ENCODE data around the gene RASEF. TPM values are rescaled to one million over a fixed set of nuclear protein-coding genes. Genes with fewer than 3 reads are reported as not detected.

The RASEF gene
- total RNA-seq, 3 donors from 2014 or later (not counting 1 experiment from before 2014, with no cell fraction given) = not detected

GRCh38 chr9:82930116-82930515, 132.8 kb downstream of the RASEF start:
- no peak for TF ChIP-seq CTCF (IDR thresholded peaks at IDR 0.05)
- Histone ChIP-seq H3K4me1 (ENCODE audit: control insufficient read depth, insufficient read depth, low read length) (no peaks in the 10 kb centered on the region), H3K27ac (ENCODE audit: low read length) (no peak overlapping the region), H3K27me3 (ENCODE audit: control insufficient read depth, insufficient read depth, low read length) (no peaks in the 10 kb centered on the region), H3K4me3 (ENCODE audit: low read length) (no peak overlapping the region), H3K36me3 (ENCODE audit: control insufficient read depth, insufficient read depth, low read length) (no peaks in the 10 kb centered on the region), H3K9me3 (ENCODE audit: control insufficient read depth, insufficient read depth, low read length) (no peaks in the 10 kb centered on the region)
- no peaks in the 10 kb centered on the region for H3K36me3 Mint-ChIP-seq
- no peaks in the 10 kb centered on the region for H3K27me3 Mint-ChIP-seq (ENCODE audit: low read depth in 2 of 2)
- H3K9me3 Mint-ChIP-seq = peaks cover 0 to 2% of the 10 kb centered on the region in 2 donors
- intact Hi-C loops (cut with micrococcal nuclease) = no loop called here
- no peak overlapping the region for H3K27ac Mint-ChIP-seq
- no peak overlapping the region for H3K4me3 Mint-ChIP-seq
- DNase-seq (no peak), ATAC-seq (no peak)
- no peaks in the 10 kb centered on the region for H3K4me1 Mint-ChIP-seq

Data from natural killer cell (primary cell).